Activated T-cell treated with anti-CD3 and anti-CD28 coated beads, Interleukin-2, amount 50 U/mL, for 1 hour (primary cell): Measurements from ENCODE around the gene MOSMO.
"Not testable (repeated sequence)": the region's sequence is repeated elsewhere in the genome, so short reads cannot be mapped to it uniquely, and the experiment has no call there.

ENCODE experiments used
- DNase-seq: peaks from one replicate; pipeline ENCODE4 v3.0.0-alpha.2; 2020

Gene MOSMO

GRCh38 chr16:22007509-22008214, at the start of gene MOSMO:
MOSMO (plus strand) TSS chr16:22008111; CDS start chr16:22008302, 191 bp downstream.
- peak; percentile 76 for DNase-seq

GRCh38 chr16:21959050-21959449, 48.9 kb upstream of the MOSMO start:
- no peak for DNase-seq

DNA sequence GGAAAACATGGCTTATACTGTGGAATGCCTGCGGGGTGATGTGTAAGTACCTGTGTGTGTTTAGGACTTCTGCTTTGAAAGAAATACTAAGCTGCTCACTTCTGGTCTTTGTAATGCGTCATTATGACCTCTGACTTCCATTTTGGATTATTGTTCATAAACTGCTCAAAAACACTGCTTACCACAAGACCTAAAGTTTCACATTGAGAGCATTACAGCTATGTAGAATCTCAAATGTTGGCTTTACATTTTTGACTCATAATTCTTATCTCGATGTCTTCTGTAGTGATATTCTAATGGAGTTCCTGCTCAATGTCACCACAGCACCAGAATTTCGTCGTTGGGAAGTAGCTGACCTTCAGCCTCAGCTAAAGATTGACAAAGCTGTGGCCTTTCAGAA, 45.4 kb upstream of the MOSMO start:
- no peak for DNase-seq

- no peak for DNase-seq
Measured at GRCh38 chr16:21963887-21964286, 44.0 kb upstream of the MOSMO start.

- no peak for DNase-seq
Measured at GRCh38 chr16:21964353-21964752, 43.6 kb upstream of the MOSMO start.

DNA sequence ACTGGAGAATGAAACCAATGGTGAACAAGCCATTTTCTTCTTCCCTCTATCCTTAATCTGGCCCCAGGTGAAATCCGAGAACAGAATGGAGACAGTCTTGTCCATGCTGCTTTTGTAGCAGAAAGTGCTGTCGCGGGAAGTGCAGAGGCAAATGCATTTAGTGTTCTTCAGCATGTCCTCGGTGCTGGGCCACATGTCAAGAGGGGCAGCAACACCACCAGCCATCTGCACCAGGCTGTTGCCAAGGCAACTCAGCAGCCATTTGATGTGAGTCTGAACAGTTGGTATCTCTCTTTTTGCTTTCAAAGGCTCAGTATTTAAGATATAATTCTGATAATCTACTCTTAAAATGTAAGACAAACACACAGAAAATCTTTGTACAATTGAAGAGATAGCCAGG, 36.1 kb upstream of the MOSMO start:
- no peak for DNase-seq

GRCh38 chr16:21973945-21974344, 34.0 kb upstream of the MOSMO start:
- no peak for DNase-seq

- no peak for DNase-seq
Measured at GRCh38 chr16:21980032-21980431, 27.9 kb upstream of the MOSMO start.

- no peak for DNase-seq
Measured at GRCh38 chr16:21982108-21982507, 25.8 kb upstream of the MOSMO start.

GRCh38 chr16:21984062-21984461, 23.8 kb upstream of the MOSMO start:
- DNase-seq, result no peak

- no peak for DNase-seq
Measured at GRCh38 chr16:21985524-21985923, 22.4 kb upstream of the MOSMO start.

- DNase-seq, result no peak
Measured at GRCh38 chr16:21986692-21987246, 21.1 kb upstream of the MOSMO start.

DNA sequence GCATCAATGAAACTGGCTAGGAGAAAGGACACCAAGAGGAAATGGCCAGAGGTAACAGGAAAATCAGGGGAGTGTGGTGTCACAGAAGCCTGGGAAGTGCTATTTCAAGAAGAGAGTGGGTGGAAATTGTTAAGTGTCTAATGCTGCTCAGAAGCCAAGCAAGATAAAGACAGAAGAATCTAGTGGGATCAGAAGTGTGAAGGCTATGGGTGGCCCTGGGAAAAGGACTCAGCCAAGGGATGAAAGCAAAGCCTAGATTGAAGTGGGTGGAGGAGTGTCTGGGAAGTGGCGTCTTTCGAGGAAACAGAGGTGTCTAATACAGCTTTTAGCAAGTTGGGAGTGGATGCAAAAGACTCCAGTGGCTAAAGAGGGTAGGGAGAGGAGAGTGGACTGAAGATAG, 20.4 kb upstream of the MOSMO start:
- DNase-seq, result no peak

- DNase-seq, result no peak
Measured at GRCh38 chr16:21989133-21989532, 18.8 kb upstream of the MOSMO start.

DNA sequence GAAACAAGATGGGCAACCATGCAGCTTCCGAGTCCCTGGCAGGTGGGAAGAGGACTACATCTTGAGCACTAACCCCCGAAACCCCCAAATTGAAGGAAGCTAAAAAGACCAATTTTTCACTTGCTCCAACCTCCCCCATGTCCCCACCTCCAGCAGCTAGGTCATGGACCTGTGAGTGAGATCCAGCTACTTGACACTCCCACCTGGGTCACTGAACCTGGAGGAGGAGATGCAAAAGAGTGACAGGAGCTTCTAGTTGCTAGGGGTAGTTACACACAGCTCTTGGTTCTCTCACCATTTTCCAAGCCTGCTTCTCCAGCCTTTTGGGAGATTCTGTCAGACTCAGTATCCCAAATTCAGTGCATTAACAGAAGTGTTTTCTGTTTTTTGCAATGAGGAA, 18.2 kb upstream of the MOSMO start:
- DNase-seq, result no peak

DNA sequence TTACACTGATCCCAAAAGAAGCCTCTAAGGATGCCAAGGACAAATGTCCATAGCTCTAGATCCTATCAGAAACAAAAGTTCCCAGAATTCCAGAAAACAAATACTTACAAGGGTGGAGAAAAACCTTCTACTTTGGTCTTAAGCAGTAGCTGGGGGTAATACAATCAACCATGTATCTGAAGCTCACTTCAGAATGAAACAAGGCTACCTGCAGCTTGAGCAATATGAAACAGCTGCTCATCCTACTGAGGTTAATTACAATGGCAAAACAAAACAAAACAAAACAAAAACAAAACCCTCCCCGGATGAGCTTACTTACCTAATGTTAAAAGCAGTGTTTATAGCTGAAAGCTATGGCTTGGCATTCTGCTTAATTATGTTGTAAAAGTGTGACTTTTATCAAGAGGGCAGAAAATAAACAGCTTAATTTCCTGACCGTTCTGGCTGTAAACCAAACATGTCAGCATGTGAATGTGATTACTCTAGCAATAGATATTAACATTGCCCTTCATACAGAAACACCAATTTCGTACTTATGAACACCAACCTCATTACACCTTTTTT, 17.4 kb upstream of the MOSMO start:
- DNase-seq, result no peak

DNA sequence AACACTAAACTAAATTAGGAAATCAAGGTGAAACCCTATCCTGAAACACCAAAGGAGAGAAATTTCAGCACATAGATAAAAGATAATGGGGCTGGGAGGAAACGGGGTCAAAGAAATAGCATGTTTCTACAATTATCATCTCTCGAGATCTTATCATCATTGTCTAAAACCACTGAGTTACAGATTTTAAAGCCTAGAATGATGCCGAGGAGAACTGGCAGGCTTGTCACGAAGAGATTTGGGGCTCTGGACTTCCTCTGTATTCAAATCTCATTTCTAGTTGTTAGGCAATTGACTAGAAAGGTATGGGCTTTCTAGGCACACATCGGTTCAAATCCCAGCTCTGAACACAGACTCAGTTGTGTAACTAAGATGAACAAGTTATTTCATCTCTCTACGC, 16.3 kb upstream of the MOSMO start:
- no peak for DNase-seq

- no peak for DNase-seq
Measured at GRCh38 chr16:21994856-21995465, 12.9 kb upstream of the MOSMO start.

GRCh38 chr16:21996923-21997696, 10.8 kb upstream of the MOSMO start:
- no peak for DNase-seq

GRCh38 chr16:21997697-21998480, 10.0 kb upstream of the MOSMO start:
- no peak for DNase-seq

- no peak for DNase-seq
Measured at GRCh38 chr16:22001591-22001990, 6.3 kb upstream of the MOSMO start.

DNA sequence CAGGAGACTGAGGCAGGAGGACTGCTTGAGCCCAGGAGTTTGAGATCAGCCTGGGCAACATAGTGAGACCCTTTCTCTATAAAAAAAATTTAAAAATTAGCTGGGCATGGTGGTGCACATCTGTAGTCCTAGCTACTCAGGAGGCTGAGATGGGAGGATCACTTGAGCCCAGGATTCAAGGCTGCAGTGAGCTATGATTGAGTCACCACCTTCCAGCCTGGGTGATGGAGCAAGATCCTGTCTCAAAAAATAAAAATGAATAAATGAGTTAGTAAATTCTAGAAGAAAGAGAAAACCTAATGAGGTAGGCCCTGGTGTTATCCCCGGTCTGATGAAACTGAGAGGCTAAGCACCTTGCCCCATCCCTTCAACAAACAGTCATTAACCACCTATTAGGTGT, 5.9 kb upstream of the MOSMO start:
- not testable (repeated sequence) for DNase-seq

- no peak for DNase-seq
Measured at GRCh38 chr16:22003195-22003594, 4.7 kb upstream of the MOSMO start.
